Mucosa of descending colon (tissue), 3 donors: Measurements from ENCODE around the gene FAM168A. TPM values are rescaled to one million over a fixed set of nuclear protein-coding genes. Genes with fewer than 3 reads are reported as not detected.

Experiments used
- ATAC-seq: fragments of 200-7000 bp; cut with Tn5 transposase; one replicate; pipeline ENCODE4 v1.9.1; 2020; ENCODE audit warnings: mild to moderate bottlenecking, moderate library complexity
- DNase-seq, 3 donors: peaks; one replicate each; pipeline ENCODE4 v3.0.0-alpha.2; 2020
- H3K36me3 ChIP-seq: fragments of 200-600 bp; one replicate; pipeline ENCODE4 v1.8.0; 2021; ENCODE audit warnings: low read depth, mild to moderate bottlenecking
- H3K4me1 ChIP-seq: fragments of 200-600 bp; one replicate; pipeline ENCODE4 v1.8.0; 2021; ENCODE audit warnings: low read depth, mild to moderate bottlenecking
- H3K4me3 ChIP-seq: fragments of 200-600 bp; one replicate; pipeline ENCODE4 v1.8.0; 2021; ENCODE audit warnings: mild to moderate bottlenecking
- H3K9me3 ChIP-seq: fragments of 200-600 bp; one replicate; pipeline ENCODE4 v1.8.0; 2021; ENCODE audit warnings: mild to moderate bottlenecking
- intact Hi-C, 2 donors: fragments of 100-400 bp; cut with DNase I in 1 of 2; cut with micrococcal nuclease in 1 of 2; formaldehyde crosslinking; loops; one replicate each; pipeline versions ENCODE4 v1.11.0 to v1.11.1; 2022; cut with DNase I, micrococcal nuclease
- total RNA-seq, 3 donors: library from RNA; stranded (reverse); fragmentation: NEBNext Ultra II Directional in 2 of 3; extraction: Animal tissue kit (Norgen Biotek cat#: 25700) in 2 of 3; gene quantifications; one replicate each; pipeline versions ENCODE4 v1.2.1 to v1.2.4, GENCODE V29; 2021 to 2023
- TF ChIP-seq, protein P1 (sequence below): fragments of 200-600 bp; IDR thresholded peaks from one replicate; pipeline ENCODE4 v1.8.0; 2022; ENCODE audit warnings: antibody characterized with exemption, mild to moderate bottlenecking
- donor health status: DM: no; HTN: no; CAD: no; lungs with moderate emphysema.
- donor health status: DM: no; HTN: no; CAD: no.
- donor health status: DM: no; HTN: yes; CAD: no.

The FAM168A gene
- total RNA-seq, 3 donors from 2014 or later: 16.6 to 46.4 (median 19.9) TPM

DNA sequence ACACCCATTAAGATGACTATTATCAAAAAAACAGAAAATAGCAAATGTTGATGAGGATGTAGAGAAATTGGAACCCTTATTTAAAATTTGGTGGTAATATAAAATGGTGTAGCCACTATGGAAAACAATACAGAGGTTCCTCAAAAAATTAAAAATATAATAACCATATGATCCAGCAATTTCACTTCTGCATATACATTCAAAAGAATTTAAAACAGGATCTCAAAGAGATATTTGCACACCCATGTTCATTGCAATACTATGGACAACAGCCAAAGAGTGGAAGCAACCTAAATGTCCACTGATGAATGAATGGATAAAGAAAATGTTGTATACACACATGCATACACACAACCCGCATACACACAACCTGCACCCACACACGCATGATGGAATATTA, 102.2 kb downstream of the FAM168A start:
- no peak for DNase-seq
- TF ChIP-seq, protein P1, sequence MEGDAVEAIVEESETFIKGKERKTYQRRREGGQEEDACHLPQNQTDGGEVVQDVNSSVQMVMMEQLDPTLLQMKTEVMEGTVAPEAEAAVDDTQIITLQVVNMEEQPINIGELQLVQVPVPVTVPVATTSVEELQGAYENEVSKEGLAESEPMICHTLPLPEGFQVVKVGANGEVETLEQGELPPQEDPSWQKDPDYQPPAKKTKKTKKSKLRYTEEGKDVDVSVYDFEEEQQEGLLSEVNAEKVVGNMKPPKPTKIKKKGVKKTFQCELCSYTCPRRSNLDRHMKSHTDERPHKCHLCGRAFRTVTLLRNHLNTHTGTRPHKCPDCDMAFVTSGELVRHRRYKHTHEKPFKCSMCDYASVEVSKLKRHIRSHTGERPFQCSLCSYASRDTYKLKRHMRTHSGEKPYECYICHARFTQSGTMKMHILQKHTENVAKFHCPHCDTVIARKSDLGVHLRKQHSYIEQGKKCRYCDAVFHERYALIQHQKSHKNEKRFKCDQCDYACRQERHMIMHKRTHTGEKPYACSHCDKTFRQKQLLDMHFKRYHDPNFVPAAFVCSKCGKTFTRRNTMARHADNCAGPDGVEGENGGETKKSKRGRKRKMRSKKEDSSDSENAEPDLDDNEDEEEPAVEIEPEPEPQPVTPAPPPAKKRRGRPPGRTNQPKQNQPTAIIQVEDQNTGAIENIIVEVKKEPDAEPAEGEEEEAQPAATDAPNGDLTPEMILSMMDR: no peak
- H3K36me3 ChIP-seq: no peaks in the 10 kb centered on the region
- ATAC-seq: no peak
- no peaks in the 10 kb centered on the region for H3K9me3 ChIP-seq
- H3K4me3 ChIP-seq: no peak overlapping the region
- intact Hi-C loops: no loop called here
- no peaks in the 10 kb centered on the region for H3K4me1 ChIP-seq

DNA sequence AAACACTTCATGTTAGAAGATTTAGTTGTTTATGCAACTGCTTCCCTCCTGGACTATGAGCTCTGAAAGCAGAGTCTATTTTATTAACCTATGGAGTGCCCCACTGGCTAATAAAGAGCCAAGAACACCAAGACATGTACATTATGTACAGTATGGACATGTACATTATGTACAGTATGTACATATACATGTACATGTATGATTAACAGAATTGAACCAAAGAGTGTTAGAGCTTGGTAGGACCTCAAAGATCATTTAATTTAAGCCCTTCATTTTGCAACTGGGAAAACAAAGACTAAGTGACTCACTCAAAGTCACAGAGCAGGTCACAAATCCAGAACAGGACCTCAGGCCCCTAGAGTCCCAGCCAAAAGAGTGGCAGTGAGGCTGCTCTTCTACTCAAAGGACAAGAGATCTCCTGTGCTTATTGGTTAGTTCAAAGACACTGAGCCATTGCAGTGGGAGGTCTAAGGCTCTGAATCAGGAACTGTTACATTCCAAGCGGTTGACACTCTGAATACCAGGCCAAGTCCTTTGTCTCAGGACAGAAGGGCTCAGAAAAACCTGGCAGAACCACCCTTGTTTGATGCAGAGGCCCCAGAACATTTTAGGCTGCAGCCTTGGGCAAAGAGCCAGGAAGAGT, 103.8 kb downstream of the FAM168A start:
- Histone ChIP-seq H3K4me3 (no peak overlapping the region), H3K4me1 (no peaks in the 10 kb centered on the region), H3K9me3 (no peaks in the 10 kb centered on the region), H3K36me3 (no peaks in the 10 kb centered on the region)
- ATAC-seq (no peak), DNase-seq (no peak)
- intact Hi-C loops: no loop called here
- TF ChIP-seq, protein P1: no peak

DNA sequence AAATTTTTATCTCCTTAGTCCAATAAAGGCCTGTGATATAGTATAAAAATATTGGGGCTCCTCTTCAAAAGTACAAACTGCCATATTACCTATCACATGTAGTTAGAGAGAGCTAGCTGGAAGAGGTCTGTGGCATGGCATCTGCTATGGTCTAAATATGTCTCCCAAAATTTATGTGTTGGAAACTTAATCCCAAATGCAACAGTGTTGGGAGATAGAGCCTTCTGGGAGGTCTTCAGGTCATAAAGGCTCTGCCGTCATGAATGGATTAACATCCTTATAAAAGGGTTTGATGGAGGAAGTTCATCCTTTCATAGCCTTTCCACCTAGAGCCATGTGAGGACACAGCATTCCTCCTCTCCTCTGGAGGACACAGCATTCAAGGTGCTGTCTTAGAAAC, 116.3 kb downstream of the FAM168A start:
- intact Hi-C loops: no loop called here
- no peak overlapping the region for H3K4me3 ChIP-seq
- no peaks in the 10 kb centered on the region for H3K36me3 ChIP-seq
- H3K4me1 ChIP-seq: no peaks in the 10 kb centered on the region
- H3K9me3 ChIP-seq: peaks cover 9% of the 10 kb centered on the region
- DNase-seq: no peak
- ATAC-seq: no peak
- TF ChIP-seq, protein P1: no peak

DNA sequence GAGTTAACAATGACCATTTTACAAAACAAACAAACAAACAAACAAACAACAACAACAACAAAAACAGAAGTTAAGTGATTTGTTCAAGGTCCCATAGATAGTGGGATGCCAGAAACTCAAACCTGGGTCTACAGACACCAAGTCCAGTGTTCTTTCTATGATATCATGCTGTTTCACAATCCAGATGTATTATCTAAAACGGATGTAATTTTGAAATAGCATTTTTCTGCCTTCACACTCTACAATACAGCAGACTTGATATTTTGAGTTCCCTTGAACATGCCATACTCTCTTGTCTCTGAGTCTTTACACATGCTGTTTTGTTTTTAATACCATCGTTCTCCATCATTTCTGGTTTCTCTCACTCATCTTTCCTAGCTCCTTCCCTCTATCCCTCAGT, 117.2 kb downstream of the FAM168A start:
- no peak for ATAC-seq
- H3K36me3 ChIP-seq: no peaks in the 10 kb centered on the region
- H3K4me3 ChIP-seq: no peak overlapping the region
- TF ChIP-seq, protein P1: no peak
- no peak for DNase-seq
- intact Hi-C loops: no loop called here
- H3K4me1 ChIP-seq: no peaks in the 10 kb centered on the region
- H3K9me3 ChIP-seq: peaks cover 9% of the 10 kb centered on the region

DNA sequence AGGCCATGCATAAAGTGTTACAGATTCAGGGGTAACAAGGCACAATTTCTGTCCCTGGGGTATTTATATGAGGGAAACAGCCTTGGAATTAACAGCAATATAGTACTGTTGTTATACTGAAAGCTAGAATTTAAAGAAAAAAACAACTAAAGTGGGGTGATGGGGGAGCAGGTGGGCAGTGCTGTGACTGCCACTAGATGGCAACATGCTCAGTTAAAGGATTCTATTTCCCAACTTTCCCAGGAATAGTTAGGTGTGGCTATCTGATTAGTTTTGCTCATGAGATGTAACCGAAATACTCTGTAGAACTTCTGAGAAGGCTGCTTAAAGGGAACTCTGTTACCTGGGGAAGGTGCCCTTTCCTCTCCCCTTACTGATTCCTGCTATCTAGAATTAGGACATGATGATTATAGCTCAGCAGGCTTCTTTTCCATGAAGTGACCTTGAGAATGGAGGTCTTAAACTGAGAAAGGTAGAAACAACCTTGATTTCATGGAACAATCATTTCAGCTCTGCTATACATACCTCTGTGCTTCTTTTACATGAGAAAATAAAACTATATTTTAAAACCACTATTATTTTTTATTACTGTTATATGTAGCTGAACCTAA, 119.1 kb downstream of the FAM168A start:
- ATAC-seq (peak; percentile 70), DNase-seq (peak in 1 of 3 donors; percentile 32)
- Histone ChIP-seq H3K4me3 (no peak overlapping the region), H3K4me1 (no peaks in the 10 kb centered on the region), H3K36me3 (no peaks in the 10 kb centered on the region), H3K9me3 (peaks cover 9% of the 10 kb centered on the region)
- TF ChIP-seq, protein P1: peak; percentile 31
- intact Hi-C loops: no loop called here
